Measurements from ENCODE around the gene NELL1.
A peak's percentile ranks its signal among the peaks of the same experiment; 100 is the strongest.

NELL1 gene

DNA sequence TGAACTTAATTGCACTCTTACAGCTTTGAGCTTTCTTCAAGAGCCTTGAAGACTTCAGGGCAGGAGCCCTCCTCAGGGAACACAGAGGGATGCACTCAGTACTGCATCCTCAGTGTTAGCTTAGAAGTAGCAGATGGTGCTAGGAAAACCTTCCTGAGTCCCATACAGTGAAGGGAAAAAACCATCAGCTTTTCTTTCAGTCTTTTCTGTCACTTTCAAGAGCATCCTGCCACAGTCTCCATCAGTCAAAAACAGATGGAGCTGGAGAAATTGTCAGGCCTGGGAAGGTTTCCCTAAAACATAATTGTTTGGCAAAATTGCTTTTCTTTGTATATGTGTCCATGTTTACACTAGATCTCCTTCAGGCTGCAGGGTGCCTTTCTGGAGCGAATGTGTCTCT is 384.1 kb downstream of the NELL1 start:
- H3K9me3 ChIP-seq (ENCODE audit: low read depth, low read length), result no peaks in the 10 kb centered on the region
- no peak overlapping the region for H3K9ac ChIP-seq (ENCODE audit: insufficient read length)
- TF ChIP-seq EZH2 (IDR thresholded peaks at IDR 0.05) (no peak), FOXP2 (optimal IDR thresholded peaks at IDR 0.05; ENCODE audit: control extremely low read depth, extremely low read length, insufficient read depth) (no peak), POLR2AphosphoS5 (IDR thresholded peaks at IDR 0.05; ENCODE audit: borderline replicate concordance, low read depth, low read length) (no peak)
- DNase-seq (ENCODE audit: low read depth, low spot score), result no peak
- H3K4me3 ChIP-seq, result no peak overlapping the region
- no peak overlapping the region for H3K27ac ChIP-seq
- H3K36me3 ChIP-seq (ENCODE audit: insufficient read depth, low read length), result no peaks in the 10 kb centered on the region

DNA sequence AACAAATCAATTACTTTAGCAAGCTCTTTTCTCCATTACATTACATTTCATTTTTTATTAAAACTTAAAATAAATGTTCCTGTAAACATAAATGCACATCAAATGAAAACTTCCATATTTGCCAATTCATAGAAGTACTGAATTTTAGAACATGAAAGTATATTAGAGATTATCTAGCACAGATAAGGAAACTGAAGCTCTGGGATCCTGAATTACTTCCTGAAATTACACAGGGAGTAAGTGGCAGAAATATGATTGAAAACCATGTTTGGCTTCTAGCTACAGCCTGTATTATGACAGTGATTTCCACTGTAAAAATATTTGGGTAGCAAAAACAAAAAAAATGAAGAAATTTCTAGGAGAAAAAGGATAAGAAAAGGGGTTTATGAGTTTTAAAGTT is 387.3 kb downstream of the NELL1 start:
- H3K27ac ChIP-seq, result no peak overlapping the region

DNA sequence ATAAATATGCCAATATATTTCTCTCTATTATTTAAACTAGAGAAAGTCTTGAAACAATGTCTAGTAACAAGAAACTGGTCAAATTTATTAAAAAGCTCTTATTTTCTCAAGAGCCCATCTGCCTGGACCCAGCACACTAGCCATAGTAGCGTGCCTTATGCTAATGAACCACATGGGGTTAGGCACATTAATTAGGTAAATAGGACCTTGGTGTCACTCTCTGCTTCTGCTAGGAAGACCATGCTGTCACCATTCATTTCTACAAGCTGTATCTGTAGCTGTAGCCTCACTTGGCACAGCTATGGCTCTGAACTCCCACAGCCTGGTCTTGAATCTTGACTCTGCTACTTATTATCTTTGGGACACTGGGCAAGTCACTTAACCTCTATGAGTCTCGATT is 390.5 kb downstream of the NELL1 start:
- H3K9ac ChIP-seq (ENCODE audit: insufficient read length), result no peak overlapping the region
- no peak for DNase-seq (ENCODE audit: low read depth, low spot score)
- TF ChIP-seq POLR2AphosphoS5 (IDR thresholded peaks at IDR 0.05; ENCODE audit: borderline replicate concordance, low read depth, low read length) (no peak), FOXP2 (optimal IDR thresholded peaks at IDR 0.05; ENCODE audit: control extremely low read depth, extremely low read length, insufficient read depth) (no peak), EZH2 (IDR thresholded peaks at IDR 0.05) (no peak)
- no peaks in the 10 kb centered on the region for H3K36me3 ChIP-seq (ENCODE audit: insufficient read depth, low read length)
- no peaks in the 10 kb centered on the region for H3K9me3 ChIP-seq (ENCODE audit: low read depth, low read length)
- H3K4me3 ChIP-seq, result no peak overlapping the region
- no peak overlapping the region for H3K27ac ChIP-seq

More for the DNA sequence above, 387.3 kb downstream of the NELL1 start:
- H3K9me3 ChIP-seq (ENCODE audit: low read depth, low read length), result no peaks in the 10 kb centered on the region
- no peak for DNase-seq (ENCODE audit: low read depth, low spot score)
- no peak overlapping the region for H3K9ac ChIP-seq (ENCODE audit: insufficient read length)
- no peaks in the 10 kb centered on the region for H3K36me3 ChIP-seq (ENCODE audit: insufficient read depth, low read length)
- H3K4me3 ChIP-seq, result no peak overlapping the region
- TF ChIP-seq FOXP2 (optimal IDR thresholded peaks at IDR 0.05; ENCODE audit: control extremely low read depth, extremely low read length, insufficient read depth) (no peak), POLR2AphosphoS5 (IDR thresholded peaks at IDR 0.05; ENCODE audit: borderline replicate concordance, low read depth, low read length) (no peak), EZH2 (IDR thresholded peaks at IDR 0.05) (no peak)

DNA sequence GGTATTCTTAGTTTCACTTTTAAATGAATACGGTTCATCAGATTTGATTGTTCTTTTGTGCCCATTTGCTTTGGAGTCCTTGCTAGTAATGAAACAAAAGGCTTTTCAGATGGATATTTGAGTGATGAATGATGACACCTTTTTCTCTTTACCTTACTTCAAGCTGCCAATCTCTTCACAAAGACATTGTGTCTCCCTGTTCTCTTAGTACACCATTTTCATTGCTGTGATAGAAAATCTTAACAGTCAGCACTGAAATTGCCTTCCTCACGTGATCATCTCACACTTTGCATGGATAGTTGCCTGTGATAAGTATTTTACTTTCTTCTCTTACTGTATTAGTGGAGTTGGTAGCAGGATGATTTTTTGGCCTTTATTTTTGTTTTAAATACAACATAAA is 396.6 kb downstream of the NELL1 start:
- Histone ChIP-seq H3K9ac (ENCODE audit: insufficient read length) (no peak overlapping the region), H3K36me3 (ENCODE audit: insufficient read depth, low read length) (no peaks in the 10 kb centered on the region), H3K4me3 (peak overlapping the region; percentile 38), H3K27ac (no peak overlapping the region), H3K9me3 (ENCODE audit: low read depth, low read length) (no peaks in the 10 kb centered on the region)
- TF ChIP-seq FOXP2 (optimal IDR thresholded peaks at IDR 0.05; ENCODE audit: control extremely low read depth, extremely low read length, insufficient read depth) (no peak), EZH2 (IDR thresholded peaks at IDR 0.05) (no peak), POLR2AphosphoS5 (IDR thresholded peaks at IDR 0.05; ENCODE audit: borderline replicate concordance, low read depth, low read length) (no peak)
- no peak for DNase-seq (ENCODE audit: low read depth, low spot score)

DNA sequence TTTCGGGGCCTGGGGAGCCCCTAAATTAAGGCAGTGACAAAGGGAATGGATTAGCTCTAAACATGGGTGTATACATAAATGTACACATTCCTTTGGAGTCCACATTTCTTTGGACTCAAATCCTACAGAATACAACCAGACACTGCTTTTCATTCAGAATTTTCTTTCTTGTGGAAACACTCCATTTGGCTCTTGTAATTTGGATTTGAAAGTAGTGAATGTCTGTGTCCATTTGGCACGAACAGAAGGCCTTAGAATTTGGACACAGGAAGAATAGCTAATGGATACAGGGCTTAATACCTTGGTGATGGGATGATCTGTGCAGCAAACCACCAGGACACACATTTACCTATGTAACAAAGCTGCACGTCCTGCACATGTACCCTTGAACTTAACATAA is 399.5 kb downstream of the NELL1 start:
- Histone ChIP-seq H3K9me3 (ENCODE audit: low read depth, low read length) (no peaks in the 10 kb centered on the region), H3K9ac (ENCODE audit: insufficient read length) (no peak overlapping the region), H3K4me3 (no peak overlapping the region), H3K36me3 (ENCODE audit: insufficient read depth, low read length) (no peaks in the 10 kb centered on the region), H3K27ac (no peak overlapping the region)
- TF ChIP-seq EZH2 (IDR thresholded peaks at IDR 0.05), result no peak
- no peak for TF ChIP-seq FOXP2 (optimal IDR thresholded peaks at IDR 0.05; ENCODE audit: control extremely low read depth, extremely low read length, insufficient read depth)
- TF ChIP-seq POLR2AphosphoS5 (IDR thresholded peaks at IDR 0.05; ENCODE audit: borderline replicate concordance, low read depth, low read length), result no peak
- no peak for DNase-seq (ENCODE audit: low read depth, low spot score)

DNA sequence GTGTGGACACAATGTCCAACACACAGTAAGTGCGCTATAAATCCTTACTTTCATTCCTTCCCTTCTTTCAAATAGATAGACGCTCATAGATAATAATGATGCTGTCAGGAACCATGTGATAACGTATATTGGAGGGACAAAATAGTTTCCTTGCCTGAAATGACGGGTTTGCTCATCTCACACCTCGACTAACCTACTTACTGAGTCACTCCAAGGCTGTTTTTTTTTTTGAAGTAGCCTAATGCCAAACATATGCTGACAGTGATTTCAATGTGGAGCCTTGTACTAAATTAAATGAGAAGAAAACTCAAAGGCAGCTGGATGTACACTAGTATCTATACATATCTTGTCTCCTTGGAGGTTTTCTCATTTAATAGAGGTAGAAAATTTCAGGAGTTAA is 400.5 kb downstream of the NELL1 start:
- H3K9ac ChIP-seq (ENCODE audit: insufficient read length), result no peak overlapping the region
- H3K9me3 ChIP-seq (ENCODE audit: low read depth, low read length), result no peaks in the 10 kb centered on the region
- H3K4me3 ChIP-seq, result no peak overlapping the region
- H3K36me3 ChIP-seq (ENCODE audit: insufficient read depth, low read length), result no peaks in the 10 kb centered on the region
- DNase-seq (ENCODE audit: low read depth, low spot score), result no peak
- no peak for TF ChIP-seq EZH2 (IDR thresholded peaks at IDR 0.05)
- TF ChIP-seq POLR2AphosphoS5 (IDR thresholded peaks at IDR 0.05; ENCODE audit: borderline replicate concordance, low read depth, low read length), result no peak
- TF ChIP-seq FOXP2 (optimal IDR thresholded peaks at IDR 0.05; ENCODE audit: control extremely low read depth, extremely low read length, insufficient read depth), result no peak
- no peak overlapping the region for H3K27ac ChIP-seq

DNA sequence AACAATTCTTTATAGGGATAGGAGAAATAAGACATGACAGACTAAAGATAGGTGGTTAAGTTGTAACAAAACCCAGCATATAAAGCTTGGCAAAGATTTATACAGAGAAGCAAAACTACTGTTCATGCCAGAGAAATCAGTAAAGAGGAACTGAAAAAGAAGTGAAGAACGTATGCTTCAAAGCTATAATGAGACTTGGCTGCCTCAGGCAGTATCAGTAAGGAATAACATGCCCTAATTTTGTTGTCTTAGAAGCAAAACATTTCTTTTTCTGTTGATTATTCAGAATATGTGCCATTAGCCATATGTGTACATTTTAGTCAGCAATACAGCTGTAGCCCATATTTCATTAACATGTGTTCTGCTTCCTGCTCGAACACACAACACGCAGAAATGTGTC is 403.2 kb downstream of the NELL1 start:
- Histone ChIP-seq H3K27ac (no peak overlapping the region), H3K4me3 (no peak overlapping the region), H3K36me3 (ENCODE audit: insufficient read depth, low read length) (no peaks in the 10 kb centered on the region), H3K9ac (ENCODE audit: insufficient read length) (no peak overlapping the region), H3K9me3 (ENCODE audit: low read depth, low read length) (no peaks in the 10 kb centered on the region)
- no peak for TF ChIP-seq EZH2 (IDR thresholded peaks at IDR 0.05)
- TF ChIP-seq POLR2AphosphoS5 (IDR thresholded peaks at IDR 0.05; ENCODE audit: borderline replicate concordance, low read depth, low read length), result no peak
- no peak for TF ChIP-seq FOXP2 (optimal IDR thresholded peaks at IDR 0.05; ENCODE audit: control extremely low read depth, extremely low read length, insufficient read depth)
- no peak for DNase-seq (ENCODE audit: low read depth, low spot score)

DNA sequence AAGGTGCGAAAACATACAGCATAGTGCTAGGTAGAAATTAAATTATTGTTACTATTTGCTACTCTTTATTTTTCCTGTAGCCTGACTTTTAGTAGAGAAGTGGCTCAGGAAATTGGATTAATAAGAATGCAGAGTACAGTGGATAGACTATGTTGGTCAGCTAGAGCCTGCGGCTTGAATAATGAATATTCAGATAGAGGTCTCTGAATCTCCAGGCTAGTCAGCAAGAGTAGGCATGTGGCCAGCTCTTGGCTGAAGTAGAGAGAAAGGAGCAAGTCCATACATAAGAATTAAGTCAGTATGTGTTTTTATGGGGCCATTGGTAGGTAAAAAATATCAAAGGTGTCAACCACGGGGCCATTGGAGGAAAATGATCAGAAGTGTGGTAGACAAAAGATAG is 413.5 kb downstream of the NELL1 start:
- no peaks in the 10 kb centered on the region for H3K36me3 ChIP-seq (ENCODE audit: insufficient read depth, low read length)
- no peak overlapping the region for H3K27ac ChIP-seq
- no peaks in the 10 kb centered on the region for H3K9me3 ChIP-seq (ENCODE audit: low read depth, low read length)
- TF ChIP-seq POLR2AphosphoS5 (IDR thresholded peaks at IDR 0.05; ENCODE audit: borderline replicate concordance, low read depth, low read length) (no peak), FOXP2 (optimal IDR thresholded peaks at IDR 0.05; ENCODE audit: control extremely low read depth, extremely low read length, insufficient read depth) (no peak), EZH2 (IDR thresholded peaks at IDR 0.05) (no peak)
- no peak overlapping the region for H3K4me3 ChIP-seq
- H3K9ac ChIP-seq (ENCODE audit: insufficient read length), result no peak overlapping the region
- DNase-seq (ENCODE audit: low read depth, low spot score), result no peak

DNA sequence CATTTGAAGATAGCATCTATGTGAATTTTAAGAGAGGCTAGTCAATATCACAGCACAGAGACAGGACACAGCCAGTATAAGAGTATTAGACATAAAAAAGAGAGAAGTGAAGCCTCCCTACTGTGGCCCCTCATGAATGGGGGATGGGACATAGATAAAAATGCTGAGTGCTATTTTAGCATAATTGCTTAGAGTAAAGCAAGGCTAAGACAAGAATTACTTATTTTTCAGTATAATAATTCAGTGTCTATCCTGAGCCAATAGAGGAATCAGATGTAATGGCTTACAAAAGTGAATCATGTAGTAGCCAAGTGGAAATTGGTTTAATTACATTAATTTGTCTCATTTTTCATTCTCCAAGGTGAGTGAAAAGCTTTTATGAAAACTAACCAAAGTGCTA is 419.5 kb downstream of the NELL1 start:
- H3K9ac ChIP-seq (ENCODE audit: insufficient read length), result no peak overlapping the region
- no peak for DNase-seq (ENCODE audit: low read depth, low spot score)
- H3K36me3 ChIP-seq (ENCODE audit: insufficient read depth, low read length), result no peaks in the 10 kb centered on the region
- H3K27ac ChIP-seq, result no peak overlapping the region
- no peaks in the 10 kb centered on the region for H3K9me3 ChIP-seq (ENCODE audit: low read depth, low read length)
- H3K4me3 ChIP-seq, result no peak overlapping the region
- TF ChIP-seq POLR2AphosphoS5 (IDR thresholded peaks at IDR 0.05; ENCODE audit: borderline replicate concordance, low read depth, low read length), result no peak
- TF ChIP-seq FOXP2 (optimal IDR thresholded peaks at IDR 0.05; ENCODE audit: control extremely low read depth, extremely low read length, insufficient read depth), result no peak
- TF ChIP-seq EZH2 (IDR thresholded peaks at IDR 0.05), result no peak

Data from SK-N-MC (cell line).